HG03135 (cell line): ENCODE results near the gene CFAP53.

Source experiments
- ATAC-seq: cut with Tn5 transposase; IDR thresholded peaks from one replicate; pipeline ENCODE4 v1.9.1; 2021; ENCODE audit warnings: mild to moderate bottlenecking, moderate library complexity; ENCODE audit not compliant: unreplicated experiment

The CFAP53 gene

DNA sequence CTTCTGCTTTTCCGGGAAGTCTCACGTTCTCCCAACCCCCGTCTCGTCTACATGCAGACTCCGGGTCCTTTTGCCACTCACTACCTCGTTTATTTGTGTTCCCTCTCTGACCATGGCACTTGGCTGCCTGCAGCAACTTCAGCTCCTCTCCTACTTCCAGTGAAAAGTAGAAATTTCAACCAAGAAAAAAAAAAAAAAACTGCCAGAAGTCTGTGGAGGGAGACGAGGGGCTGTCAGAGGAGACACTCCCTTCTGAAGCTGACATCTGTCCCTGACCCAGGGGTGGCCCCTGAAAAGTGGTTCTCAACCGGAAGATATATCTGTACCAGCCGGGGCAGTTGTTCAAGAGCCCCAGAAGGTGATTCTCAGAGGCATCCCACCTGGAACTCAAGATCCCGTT is 70.6 kb downstream of the CFAP53 start:
- ATAC-seq = no peak

DNA sequence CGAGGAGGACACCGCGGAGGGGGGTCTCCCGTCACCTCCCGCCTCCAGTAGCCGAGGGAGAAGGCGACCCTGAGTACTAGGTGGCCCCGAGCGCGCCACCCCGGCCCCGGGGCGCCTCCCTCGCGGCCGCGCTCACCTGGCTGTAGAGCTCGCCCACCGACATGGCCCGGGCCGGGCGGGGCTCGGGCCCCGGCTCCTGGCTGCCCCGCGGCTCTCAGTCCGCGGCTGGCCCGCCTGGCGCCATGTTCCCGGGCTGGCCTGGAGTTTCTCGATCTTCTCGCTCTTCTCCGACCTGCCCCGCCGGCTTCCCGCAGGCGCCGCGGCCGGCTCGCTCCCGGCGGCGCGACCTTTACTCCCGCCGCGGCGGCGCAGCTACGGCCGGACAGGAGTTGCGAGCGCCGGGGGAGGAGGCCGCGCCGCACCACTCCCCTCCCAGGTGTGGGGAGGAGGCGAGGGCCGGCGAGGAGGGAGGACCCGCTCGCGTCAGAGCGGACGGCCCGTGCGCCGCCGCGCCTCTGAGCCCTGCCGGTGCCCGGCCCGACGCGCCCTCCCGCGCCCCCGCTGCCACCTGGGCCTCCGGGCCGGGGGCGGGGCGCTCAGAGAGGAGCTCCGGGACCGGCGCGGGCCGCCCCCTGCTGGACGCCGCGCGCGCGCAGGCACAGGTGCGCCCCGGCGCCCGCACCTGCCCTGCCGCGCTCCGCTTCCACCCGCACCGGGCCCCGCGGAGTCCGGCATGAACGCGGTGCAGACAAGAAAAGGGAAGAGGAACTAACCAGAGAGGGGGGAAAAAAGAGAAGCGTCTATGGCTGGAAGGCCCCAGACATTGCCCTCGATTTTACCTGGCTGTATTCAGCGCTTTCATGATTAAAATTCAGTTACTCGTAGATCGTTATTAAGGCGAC is 71.4 kb downstream of the CFAP53 start, which contains the start of gene MYO5B:
Gene MYO5B (minus strand): TSS at position 517 of the 902 bp plus-strand sequence. CDS start 354 bp downstream, at position 163.
- ATAC-seq = peak; percentile 75

DNA sequence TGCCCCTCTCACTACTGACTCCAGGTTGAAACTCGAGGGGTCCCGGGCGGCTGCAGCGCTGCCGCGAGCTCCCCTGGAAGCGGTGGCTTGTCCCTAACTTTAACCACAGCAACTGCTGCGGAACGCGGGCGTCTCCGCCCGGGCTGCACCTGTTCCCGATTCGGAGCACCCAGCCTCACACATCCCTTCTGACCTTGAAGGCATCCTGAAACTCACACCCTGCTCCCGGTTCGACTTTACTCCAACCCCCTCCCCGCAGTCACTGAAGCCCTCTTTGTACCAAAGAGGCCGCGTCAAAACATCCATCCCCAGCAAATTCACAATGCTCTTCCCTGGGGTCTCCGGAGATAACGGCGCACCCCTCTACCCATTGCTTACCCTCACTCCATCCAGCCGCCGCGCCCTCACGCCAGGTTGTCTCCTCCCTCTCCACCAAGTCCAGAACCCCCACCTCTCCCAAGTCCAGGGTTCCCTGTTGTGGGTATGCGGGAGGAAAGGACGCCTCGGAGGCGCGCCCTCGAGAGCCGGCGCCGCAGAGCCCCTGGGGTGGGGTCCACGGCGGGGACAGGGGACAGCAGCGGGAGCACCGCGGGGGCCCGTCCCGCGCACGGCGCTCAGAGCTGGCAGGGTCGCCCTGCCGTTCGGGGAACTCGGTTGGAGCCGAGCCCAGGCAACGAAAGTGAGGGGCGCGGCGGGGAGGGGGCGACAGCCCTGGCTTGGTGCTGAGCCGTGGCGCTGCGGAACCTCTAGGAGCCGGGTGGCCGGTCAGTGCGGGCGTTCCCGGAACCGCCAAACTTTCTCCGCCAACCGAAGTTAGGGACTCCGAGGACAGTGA is 72.3 kb downstream of the CFAP53 start:
- ATAC-seq = no peak

DNA sequence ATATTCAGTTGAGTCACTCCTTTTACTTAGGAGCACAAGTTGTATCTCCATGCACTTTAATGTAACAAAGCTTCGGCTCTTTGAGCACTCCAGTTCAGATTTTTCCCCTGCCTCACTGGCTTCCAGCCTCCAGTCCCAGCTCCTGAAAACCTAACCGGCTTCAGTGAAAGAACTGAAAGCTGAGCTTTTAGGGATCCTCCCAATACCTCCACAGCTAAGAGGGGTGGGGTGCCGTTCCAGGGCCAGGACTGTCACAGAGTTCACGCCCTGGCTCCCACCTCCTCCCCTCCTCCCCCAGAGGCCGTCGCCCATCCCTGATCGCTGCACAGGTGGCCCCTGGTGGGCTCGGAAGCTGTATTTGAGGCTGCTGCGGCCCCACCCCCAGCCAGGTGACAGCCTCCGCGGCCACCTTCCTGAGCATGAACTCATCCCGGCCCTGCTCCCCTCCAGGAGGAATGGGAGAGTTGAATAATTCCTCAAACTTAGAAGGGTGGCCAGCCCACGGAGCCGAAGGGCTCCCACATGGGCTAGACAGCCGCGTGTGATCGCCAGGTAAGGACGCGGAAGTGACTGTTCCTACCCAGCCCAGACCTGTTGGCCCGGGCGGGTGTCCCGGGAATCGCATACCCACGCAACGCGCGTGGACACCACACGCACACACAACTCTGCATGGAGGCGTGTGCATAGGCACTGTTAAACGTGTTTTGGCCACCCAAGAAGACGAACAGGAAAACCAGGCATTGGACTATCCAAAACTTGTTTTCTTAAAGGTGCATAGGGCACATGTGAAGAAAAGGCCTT is 73.1 kb downstream of the CFAP53 start:
- ATAC-seq = no peak

DNA sequence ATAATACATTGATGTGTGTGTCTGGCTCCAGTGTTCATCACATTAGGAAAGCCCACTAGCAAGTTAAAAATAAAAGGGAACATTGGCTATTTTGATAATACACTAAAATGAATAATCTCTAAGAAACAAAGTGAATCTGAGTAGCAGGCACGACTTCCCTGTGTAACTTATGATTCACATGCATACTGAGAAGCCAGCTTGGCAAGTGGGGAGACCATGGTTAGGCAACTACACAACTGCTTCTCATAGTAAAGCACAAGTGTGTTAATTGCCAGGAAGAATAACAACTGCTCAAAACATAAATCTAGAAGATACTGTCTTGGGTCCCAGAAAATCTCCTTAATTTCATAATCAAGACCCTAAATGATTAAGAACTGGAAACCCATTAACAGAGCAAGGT is 75.4 kb downstream of the CFAP53 start:
- no peak for ATAC-seq

DNA sequence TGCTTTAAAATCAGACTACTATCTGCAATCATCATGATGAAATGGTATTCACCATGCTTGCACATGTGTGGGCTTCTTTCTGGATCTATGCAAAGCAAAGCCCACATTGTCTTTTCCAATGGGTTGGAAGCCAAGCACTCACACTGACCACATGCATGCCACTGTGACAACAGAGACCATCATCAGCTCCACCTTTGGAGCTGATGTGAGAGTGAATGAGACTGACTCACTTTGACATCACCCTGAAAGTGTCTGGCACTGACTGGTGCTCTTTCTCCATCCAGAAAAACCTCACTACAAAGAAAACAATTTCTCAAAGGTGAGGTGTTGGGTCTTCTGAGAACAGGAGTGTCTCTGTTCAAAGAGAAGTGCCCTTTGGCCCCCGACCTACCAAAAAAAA is 76.1 kb downstream of the CFAP53 start:
- no peak for ATAC-seq

DNA sequence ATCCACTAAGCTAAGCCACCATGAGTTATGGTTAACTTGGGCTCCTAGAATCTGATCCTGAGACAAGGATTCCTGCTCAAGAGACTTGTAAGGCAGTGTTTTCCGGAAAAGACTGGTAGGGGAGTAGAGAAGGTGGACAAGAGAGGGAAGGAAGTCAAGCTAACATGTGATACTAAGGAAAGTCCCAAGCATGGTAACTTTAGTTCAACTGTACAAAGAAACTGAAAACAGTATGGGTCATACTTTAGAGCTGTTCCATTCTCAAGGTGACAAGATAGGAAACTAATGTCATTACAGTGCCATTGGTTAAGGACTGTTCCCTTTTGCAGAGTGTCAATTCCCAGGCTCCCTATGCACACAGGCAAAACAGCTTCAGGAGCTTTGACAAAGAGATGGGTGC is 77.1 kb downstream of the CFAP53 start:
- peak; percentile 75 for ATAC-seq

DNA sequence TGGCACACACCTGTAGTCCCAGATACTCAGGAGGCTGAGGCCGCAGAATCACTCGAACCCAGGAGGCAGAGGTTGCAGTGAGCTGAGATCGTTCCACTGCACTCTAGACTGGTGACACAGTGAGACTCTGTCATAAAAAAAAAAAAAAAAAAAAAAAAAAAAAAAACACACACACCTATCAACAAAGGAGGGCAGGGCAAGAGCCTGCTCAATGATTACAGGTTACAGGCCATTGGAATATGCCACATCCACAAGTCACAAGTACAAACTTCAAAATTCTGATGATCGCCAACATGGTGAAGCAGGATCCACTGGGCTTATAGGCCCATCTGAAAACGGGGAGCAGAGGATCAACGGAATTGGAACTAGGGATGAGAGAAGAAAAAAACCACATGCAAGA is 77.6 kb downstream of the CFAP53 start:
- ATAC-seq = no peak

DNA sequence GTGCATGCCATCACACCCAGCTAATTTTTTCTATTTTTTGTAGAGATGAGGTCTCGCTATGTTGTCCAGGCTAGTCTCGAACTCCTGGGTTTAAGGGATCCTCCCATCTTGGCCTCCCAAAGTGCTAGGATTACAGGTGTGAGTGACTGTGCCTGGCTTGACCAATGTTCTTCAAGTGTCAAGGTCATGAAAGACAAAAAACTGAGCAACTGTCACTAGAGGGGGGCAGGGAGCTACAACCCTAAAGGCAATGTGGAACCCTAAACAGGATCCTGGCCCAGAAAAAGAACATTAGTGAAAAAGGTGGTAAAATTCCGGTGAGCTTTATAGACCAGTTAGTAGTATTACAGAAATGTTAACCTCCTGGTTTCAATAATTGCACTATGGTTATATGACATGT is 78.6 kb downstream of the CFAP53 start:
- no peak for ATAC-seq

DNA sequence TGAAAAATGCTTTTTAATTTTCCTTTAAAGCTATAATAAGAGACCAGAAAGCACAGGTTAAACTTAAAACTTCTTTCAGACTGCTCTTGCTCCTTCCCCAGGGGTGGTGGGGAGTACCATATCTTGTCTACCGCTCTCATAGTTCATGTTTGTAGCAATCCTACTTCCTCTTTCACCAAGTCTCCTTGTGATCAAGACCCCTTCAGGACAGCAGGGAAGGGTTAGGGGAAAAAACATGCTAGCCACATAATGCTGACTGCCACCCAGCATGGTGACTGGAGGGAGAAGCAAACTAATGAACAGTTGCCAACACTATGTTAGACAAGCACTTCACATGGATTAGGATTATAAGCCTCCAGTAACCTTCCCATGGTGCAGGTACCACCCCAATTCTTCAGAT is 79.9 kb downstream of the CFAP53 start:
- ATAC-seq = no peak

DNA sequence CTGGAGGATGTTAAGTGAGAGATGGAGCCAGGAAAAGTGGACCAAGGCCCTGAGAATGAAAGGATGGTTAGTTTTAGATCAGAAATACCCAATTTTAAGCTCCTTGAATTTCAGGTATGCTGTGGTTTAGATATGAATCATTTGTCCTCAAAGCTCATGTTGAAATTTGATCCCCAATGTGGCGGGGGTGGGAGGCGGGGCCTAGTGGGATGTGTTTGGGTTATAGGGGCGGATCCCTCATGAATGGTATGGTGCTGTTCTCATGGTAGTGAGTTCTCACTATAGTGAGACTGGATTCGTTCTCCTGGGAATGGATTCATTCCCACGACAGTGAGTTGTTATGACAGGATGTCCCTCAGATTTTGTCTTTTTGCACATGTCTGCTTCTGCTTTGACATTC is 82.7 kb downstream of the CFAP53 start:
- no peak for ATAC-seq

DNA sequence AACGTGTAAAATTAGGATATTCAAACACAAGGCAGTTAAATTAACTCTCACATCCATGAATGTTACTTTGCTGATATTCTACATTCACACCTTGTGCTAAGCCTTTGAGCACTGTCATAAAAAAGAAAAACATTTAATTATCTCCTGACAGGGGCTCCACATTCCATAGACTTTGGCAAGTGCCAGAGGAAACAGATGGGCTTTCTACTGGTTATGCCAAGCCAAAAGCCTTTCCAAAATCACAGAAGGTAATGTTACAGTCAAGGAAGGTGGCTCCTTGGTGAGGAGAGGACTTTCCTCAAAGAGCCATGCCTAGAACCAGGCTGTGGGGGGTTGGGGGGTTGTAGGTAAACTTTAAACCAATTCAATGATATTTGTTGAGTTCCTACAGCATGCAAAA is 83.8 kb downstream of the CFAP53 start:
- no peak for ATAC-seq

DNA sequence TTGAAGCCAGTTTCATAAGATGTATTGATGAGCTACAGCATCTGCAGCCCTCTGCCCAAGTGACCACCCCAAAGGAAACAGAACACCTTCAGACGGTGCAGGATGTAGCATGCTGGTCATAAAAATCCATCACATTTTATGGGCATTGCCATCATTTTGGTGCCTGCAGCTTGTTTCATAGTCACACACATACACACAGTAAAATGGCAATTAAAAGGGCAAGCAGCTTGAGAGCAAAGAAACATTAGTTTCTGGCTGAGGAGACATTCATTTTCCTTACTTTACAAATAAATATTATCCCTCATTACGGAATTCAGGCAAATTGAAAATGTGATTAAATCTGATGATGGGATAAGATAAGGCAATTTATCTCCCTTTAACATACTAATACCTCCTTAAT is 84.7 kb downstream of the CFAP53 start:
- ATAC-seq = no peak

DNA sequence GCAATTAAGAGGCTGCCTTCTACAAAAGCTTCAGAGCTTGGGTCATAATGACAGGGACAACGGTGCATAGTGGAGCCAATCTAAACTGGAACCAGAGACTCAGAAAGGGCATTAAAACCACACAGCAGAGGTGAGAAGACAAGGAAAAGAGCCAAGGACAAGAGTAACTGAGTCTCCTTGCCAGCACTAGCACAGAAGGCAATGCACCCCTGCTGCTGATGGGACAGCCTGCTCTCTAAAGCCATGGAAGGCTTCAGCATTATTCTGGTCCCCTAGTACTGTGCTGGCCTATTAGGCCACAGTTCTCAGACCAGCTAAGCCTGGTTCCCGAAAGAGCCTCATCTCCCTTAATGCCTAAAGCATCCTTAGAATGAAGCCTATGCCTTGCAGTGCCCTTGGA is 86.8 kb downstream of the CFAP53 start:
- ATAC-seq = no peak

DNA sequence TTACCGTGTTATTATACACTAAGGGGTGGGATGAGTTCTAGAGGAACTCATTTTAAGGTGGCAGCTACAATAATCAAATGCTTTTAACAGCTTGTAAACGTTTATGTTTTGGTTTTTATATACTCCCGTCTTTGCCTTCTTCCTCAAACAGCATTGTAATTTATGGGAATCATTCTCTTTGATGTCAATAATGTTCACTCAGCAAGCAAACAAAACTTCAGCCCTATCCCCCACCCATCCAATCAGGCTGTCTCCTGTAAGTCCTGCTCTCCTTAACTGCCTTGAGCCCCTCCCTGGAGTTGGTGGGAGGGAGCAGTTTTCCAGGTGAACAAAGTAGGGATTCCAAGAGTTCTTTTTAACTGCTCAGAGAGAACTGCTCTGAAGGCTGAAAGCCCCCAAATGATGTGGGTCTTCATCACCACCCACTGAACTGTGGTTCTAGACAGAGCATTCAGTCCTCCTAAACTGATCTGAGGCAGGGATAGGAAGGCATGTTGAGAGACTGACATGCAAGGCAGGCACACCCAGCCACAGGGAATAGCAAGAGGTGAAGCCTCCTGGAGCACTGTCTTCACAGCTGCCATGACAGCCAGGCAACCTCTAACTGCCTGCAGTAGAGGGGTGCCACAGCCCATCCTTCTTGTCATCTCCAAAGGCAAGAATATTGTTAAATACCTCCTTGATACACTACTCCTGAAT is 88.9 kb downstream of the CFAP53 start:
- ATAC-seq = no peak
